Dedifferentiated amniotic fluid mesenchymal stem cell (primary cell): ENCODE results near the gene TENM3.
"Not testable (repeated sequence)": the region's sequence is repeated elsewhere in the genome, so short reads cannot be mapped to it uniquely, and the experiment has no call there.

Experiments used
- DNase-seq: peaks from one replicate; pipeline ENCODE4 v3.0.0-alpha.2; 2016; ENCODE audit errors: extremely low spot score

Gene TENM3

DNA sequence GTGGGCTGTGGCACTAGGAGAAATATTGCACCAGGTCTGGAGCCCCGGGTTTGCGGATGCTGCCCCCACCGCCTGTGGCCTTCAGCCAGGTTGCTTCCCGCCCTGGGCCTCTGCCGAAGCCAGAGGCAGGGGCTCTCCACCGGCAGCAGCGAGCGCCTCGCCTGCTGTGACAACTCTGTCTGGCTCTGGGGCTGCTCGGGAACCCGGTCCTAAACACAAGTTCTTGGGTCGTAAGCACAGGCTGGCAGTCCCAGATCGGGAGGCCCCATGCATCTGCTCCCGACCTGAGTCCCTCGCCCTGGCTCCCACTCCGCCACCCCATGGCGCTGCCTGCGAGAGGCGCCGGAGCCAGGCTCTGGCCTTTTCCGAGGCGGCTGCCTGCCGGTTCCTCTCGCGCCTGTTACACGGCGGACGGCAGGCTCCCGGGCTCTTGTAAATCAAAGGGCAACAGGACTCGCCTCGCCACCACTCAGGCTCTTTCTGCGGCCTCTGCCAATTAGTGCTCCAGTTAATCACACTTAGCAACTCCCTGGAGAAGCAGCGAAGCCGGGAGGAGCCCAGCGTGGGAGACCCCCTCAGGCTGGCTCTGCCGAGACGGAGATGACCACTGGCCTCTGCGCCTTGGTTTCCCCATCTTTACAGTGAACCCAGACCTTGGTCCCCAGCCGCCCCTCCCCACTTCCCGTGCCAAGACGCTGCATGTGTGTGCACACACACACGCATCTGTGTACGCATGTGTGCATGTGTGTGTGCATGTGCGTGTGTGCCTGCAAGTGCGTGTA lies 564.8 kb downstream of the TENM3 start:
- DNase-seq, result no peak

DNA sequence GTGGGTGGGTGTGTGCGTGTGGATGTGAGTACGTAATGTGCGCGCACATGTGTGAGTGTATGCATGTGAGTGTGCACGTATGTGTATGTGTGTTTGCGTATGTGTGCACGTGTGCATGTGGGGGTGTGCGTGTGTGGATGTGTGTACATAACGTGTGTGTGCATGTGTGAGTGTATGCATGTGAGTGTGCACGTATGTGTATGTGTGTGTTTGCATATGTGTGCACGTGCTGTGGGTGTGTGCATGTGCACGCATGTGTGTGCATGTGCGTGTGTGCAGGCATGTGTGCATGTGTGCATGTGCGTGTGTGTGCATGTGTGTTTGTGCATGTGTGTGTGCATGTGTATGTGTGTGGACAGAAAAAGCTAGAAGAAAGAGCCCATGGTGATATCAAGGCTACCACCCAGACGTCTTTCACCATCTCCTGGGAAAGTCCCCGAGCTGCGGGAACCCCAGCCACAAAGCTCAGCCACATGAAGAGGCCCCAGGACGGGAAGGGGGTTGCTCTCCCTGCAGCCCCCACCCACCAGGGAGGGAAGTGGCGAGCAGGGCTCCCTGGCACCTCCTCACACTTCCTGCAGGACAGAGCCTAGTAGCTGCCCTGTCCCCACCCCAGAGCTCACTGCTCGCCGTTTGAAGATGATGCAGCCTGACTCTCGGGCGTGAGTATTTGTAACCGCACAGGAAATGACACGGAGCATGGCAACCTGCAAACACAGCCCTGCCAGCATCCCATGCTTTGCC lies 565.6 kb downstream of the TENM3 start:
- no peak for DNase-seq

DNA sequence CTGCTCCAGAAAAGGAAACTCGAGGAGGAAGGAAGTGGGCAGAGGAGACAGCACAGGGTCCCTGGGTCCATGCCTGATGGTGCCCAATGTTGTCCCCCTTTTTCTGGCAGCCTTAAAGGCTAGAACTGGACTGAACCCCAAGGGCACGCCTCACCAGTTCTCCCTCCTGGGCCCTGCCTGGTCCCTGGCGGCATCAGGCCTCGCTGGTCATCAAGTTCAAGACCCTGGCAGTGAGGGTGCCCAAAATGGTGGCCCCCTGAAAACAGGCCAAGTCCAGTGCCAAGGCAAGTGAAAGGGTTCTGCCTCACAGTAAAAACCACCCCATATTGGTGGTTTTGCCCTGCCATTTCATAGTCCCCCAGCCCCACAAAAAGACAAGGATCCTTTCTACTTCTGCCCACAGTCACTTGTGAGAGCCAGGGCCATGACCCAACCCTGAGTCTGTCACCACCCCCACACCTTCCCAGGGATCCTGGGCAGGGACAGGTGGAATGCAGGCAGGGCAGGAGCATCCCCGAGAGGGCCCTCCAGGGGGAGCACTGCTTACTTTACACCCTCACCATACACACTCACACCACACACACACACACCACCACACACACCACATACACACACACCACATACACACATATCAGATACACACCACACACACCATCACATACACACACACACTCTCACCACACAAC lies 566.4 kb downstream of the TENM3 start:
- no peak for DNase-seq

DNA sequence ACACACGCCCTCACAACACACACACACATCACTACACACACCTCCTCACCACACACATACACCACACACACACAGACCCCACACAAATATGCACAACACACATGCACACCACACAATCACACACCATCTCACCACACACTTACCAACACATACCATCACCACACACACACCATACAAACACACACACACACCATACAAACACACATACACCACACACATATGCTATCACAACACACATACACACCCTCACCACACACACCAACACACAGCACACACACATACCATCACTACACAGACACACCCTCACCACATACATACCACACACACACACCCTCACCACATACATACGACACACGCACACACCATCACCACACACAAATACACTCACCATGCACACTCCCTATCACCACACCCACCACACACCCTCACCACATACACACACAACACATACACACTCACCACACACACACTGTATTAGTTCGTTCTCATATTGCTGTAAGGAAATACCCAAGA lies 567.0 kb downstream of the TENM3 start:
- no peak for DNase-seq

DNA sequence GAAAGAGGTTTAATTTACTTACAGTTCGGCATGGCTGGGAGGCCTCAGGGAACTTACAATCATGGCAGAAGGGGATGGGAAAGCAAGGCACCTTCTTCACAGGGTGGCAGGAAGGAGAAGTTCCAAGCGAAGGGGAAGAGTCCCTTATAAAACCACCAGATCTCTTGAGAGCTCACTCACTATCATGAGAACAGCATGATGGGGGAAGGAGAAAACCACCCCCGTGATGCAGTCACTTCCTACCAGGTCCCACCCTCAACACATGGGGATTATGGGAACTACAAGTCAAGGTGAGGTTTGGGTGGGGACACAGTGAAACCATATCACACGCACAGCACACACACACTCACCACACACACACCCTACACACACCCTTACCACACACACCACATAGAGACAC lies 569.7 kb downstream of the TENM3 start:
- DNase-seq, result no peak

DNA sequence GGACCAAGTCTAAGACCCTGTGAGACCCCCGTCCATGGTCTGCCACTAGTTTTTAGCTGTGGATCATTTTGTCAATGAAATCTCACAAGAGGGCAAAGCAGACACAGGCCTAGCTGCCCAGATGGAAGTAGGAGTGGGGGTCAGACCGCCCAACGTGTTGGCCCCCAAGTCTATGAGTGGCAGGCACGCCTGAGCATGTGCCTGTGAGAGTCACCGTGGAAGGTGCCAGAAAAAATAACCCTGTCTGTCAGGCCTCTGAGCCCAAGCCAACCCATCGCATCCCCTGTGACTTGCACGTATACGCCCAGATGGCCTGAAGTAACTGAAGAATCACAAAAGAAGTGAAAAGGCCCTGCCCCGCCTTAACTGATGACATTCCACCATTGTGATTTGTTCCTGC lies 570.9 kb downstream of the TENM3 start:
- DNase-seq, result not testable (repeated sequence)

DNA sequence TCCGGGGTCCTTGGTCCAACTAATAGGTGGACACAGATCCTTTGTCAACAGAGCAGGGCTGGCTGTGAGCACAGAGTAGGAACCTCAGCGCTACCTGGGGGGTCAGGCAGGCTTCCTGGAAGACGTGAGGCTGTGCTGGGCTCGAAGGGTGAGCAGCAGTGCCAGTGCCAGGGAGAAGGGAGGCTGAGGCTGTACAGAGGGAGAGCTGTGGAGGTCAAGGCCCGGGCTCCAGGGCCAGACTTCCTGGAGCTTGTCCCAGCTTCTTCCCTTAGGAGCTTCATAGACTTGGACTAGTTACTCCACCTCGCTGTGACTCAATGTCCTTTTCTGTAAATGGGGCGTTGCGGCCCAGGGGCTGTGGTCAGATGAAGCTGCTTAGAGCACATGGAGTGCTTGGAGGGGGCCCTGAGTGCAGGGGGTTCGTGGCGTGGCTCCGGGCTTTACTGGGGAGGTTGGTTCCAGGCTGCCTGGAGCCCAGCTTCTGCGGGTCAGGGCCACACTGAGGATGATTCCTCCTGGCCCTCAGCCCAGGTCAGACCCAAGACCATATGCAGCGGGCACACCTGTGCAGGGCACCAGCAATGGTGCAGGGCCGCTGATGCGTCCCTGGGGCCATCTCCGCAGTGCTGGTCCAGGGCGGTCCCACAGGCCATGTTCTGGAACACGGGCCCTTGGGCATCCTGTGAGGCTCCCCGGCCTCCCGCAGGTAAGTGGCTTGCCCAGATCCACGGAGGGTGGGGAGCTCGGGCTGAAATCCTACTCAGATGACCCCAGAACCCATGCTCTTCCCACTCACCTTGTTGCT lies 575.9 kb downstream of the TENM3 start:
- no peak for DNase-seq

DNA sequence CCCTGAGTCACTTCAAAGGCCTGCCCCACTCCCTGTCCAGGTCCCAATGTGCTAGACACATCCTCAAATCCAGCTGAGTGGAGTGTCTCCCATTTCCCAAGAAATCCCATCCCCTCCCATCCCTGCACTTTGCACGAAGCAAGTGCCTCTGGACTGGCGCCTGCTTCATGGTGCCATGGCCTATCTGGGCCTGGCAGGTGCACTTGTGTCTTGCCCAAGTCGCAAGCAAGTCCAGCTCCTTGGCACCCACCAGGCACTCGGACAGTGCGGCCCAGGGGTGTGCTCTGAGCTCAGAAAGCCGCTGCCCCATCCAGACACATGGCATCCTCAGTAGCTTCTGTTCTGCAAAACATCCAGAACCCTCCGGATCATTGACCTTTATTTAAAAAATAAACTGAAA lies 576.5 kb downstream of the TENM3 start:
- no peak for DNase-seq

DNA sequence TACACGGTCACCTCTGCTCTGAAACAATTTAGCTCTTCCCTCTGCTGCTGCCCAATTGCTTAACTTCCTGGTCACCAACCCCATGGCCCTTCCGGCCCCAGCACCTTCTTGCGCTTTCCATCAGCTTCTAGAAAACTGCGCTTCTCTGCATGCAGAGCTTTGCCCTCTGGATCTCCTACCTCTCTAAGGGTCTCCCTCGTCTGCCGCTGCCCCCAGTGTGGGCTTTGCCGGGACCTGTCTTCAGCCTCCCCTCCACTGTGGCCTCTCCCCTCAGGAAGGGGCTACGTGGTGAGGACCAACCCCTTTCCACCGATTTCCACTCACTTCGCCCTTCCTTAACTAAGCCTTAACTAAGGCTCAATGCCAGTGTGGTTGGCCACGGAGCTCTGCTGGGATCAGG lies 579.4 kb downstream of the TENM3 start:
- no peak for DNase-seq

DNA sequence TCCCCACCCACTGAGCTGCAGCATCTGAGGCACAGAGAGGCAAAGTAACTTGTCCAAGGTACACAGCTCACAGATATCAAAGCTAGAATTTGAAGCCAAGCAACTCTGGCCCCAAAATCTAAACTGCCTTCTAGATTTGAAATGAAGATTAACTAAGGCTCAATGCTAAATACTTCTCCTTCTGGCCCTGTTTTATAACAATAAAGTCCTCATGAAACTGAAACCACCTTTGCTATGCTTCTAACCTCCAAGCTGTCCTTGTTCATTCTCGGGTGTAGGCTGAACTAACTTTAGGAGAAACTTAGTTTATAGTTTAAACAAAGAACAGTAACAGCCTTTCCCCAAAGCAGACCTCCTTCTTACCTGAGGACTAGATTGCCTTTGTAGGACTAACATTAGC lies 580.4 kb downstream of the TENM3 start:
- DNase-seq, result no peak

DNA sequence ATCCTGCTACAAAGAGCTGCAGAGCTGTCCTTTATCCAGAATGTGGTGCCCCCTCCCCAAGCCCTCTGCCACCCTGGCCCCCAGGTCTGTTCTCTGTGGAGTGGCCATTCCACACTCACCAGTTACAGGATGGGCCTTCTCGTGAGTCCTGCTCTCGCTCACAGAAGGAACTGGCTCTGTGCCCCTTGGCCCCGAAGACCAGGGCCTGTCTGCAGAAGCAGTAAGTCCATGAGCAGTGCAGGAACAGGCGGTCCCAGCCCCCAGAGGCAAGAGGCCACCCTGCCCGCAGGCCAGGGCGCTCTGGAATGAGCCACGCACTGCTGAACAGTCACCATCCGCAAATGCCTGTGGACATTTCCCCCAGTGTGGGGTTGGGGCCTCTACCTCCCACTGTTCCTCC lies 581.8 kb downstream of the TENM3 start:
- DNase-seq, result no peak

DNA sequence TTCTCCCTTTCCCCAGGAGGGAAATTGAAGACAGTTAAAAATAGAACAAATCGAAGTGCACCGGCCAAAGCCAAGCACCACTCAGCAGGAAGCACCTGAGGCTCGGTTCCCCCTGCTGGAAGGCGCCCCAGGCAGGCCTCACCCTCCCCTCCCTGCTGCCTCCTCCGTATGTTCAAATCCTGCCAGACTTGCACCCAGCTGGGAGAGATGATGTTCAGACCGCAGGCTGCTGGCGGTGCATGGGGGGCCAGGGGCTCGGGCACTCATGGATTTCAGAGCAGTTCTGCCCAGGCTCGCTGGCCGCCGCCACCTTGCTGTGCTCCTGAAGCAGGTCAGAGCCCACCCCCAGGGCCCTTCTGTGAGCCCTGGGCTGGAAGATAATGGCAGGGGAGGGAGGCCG lies 582.6 kb downstream of the TENM3 start:
- no peak for DNase-seq

DNA sequence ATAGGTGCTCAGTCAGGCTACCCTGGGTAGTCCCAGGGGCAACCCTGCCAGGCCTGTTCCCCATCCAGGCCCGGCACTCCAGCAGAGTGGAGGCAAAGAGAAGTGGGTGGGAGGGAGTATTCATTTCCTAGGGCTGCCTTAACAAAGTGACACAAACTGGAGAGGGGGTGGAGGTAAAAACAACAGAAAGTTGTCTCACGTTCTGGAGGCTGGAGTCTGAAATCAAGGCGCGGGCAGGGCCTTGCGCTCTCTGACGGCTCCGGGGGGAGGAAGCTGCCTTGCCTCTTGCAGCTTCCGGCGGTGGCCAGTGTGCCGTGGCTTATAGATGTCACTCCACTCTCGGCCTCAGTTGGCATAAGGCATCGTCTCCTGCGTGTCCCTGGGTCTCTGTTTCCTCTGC lies 583.2 kb downstream of the TENM3 start:
- DNase-seq, result no peak

DNA sequence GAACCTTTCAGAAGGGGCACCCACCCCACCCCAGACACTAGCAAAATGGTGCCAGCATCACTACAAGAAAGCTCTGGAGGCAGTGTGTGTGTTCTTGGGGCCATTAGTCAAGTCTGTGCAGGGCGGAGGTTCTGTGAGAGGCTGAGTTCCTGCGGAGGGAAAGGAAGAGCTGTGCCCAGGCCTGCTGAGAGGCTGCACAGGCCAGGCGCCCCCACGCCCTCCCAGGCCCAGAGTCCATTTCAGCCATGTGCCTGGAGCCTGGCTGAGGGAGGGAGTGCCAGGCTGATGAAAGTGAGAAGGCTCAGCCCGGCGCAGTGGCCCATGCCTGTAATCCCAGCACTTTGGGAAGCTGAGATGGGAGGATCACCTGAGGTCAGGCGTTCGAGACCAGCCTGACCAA lies 584.0 kb downstream of the TENM3 start:
- no peak for DNase-seq

DNA sequence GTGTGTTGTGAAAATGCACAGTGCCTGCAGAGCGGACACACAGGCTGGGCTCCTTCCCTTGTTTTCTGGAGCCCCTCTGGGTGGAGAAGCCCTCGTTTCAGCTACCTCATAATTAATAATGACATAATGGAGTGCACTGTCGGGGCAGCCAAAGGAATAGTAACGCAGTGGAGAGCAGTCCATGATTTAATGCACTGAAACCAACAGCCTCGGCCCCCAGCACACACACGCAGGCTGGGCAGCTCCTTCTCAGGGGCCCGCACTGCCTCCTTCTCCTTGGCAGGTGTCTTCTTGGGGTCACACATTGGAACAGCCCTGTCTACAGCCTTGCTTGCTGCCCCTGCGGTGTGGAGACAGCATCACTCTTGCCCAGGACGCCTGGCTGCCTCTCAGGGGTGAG lies 584.8 kb downstream of the TENM3 start:
- DNase-seq, result no peak

DNA sequence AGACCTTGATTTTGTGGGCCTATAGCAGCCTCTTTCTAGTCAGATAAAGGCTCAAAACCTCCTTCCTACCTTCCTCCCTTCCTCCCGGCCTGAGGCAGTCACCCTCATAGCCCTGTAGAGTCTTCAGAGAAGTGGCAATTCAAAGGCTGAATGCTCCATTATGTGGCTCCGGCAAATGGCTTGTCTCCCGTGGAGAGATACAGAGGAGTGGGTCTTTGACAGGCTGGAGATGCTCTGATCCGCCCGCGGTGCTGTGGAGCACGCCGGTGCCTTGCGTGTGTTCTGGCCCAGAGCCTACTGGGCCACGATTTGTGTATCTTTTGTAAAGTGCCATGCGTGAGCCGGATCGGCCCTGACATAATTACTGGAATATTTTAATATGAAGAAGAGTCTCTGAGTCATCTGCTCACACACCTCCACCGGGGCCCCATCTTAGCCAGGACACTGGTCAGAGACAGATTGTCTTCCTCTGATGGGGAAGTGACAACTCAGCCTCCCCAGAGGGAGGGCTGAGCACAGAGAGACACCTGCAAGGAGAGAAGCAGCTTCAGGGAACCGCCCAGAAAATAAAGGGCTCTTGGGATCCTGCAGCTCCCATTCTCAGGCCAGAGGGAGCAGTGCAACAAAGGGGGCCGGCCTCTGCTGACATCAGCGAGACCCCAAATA lies 585.3 kb downstream of the TENM3 start:
- no peak for DNase-seq

DNA sequence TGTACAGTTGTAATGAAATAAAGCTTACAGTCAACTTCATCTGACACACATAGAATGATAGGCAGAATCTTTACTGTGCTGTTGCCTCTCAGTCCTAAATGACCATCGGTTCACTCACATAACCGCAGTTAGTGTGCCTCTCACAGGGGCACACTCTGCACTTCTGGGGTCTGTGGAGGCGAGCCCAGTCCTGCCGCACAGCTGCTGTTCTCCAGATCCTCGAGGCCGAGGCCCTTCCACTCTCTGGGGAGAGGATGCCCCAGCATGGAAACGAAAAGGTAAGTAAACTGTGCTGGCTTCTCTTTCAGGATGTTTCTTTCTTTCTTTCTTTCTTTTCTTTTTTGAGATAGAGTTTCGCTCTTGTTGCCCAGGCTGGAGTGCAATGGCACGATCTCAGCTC lies 586.0 kb downstream of the TENM3 start:
- DNase-seq, result no peak

DNA sequence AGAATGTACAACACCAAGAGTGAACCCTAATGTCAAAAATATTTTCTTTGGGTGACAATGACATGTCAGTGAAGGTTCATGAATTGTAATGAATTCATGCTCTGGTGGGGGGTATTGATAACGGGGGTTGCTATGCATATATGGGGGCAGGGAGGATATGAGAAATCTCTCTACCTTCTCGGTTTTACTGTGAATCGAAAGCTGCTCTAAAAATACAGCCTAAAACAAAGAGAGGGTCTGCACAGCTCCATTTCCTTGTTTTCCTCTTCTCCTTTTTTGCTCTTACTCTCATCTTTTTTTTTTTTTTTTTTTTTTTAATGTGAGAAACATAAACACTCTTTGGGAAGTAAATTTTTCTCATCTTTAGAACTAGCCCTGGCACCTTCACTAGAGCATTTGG lies 588.2 kb downstream of the TENM3 start:
- no peak for DNase-seq

DNA sequence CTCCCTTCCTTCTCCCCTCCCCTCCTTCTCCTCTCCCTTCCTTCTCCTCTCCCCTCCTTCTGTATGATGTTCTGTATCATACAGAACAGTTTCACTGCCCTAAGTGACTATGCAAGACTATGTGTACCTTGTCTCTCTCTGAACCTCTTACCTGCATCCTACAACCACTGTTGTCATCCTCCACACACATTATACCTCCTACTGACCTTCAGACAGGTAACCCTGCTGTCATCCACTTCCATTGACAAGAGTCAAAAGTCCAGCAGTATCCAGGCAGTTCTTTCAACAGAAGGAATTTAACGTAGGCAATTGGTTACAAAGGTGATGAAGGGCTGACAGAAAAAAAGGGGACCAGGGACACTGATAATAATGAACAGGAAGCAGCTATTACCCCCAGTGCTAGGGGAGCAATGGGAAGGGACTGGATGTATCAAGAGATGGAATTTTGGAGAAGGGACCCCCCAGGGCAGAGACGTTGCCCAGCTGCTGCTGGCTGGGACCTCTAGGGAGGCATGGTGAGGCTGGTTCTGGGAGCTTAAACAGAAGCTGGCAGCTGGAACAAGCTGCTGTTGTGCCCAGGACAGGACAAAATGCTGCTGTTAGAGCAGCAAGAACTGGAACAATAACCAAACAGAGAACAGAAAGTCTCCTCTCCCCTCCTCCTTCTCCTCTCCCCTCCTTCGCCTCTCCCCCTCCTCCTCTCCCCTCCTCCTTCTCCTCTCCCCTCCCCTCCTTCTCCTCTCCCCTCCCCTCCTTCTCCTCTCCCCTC lies 589.3 kb downstream of the TENM3 start:
- no peak for DNase-seq

DNA sequence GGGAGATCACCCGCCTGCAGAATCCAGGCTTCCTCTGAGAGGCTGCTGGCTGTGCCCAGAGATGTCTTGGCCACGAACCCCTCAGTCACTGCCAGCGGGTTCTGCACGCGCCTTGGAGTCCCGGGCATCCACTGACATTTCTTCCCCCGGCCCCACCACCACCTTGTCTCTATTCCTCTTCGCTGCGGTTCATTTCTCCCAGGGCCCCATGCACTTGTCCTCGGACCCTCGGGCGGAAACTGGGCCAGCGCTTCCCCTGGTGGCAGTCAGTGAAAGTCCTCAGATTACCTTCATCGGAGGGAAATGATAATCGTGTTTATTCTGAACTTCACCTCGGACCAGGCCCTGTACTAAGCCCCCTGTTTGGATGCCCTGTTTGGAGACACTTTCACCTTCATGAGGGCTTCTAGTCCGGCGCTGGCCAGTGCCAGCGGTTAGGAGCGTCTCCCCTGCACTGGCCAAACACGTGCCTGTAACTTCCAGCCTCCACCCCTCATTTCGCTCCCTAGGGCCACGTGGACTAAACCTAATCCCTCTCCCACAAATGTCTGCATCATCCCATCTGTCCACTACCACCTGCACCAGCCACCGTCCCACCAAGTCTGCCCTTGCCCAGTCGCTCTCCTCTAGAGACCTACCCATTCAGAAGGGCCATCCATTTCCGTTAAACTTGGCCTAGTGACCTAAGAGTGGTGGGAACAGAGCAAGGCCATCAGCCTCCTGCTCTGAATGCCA lies 592.0 kb downstream of the TENM3 start:
- no peak for DNase-seq
